Measurements from ENCODE around the gene TAS2R46.

TAS2R46 gene

DNA sequence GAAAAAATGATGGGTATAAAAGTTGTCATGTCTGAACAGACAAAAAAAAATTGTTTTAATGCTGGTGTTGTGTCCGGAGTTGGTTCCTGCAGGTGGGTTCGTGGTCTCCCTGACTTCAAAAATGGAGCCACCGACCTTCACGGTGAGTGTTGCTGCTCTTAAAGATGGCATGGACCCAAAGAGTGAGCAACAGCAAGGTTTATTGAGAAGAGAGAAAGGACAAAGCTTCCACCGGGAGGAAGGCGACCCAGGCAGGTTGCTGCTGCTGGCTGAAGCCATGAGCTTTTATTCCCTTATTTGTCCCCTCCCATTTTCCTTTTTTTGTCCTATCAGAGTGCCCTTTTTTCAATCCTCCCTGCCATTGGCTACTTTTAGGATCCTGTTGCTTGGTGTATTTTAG, 30.8 kb downstream of the TAS2R46 start, which contains the start of gene TAS2R31:
Gene TAS2R31 (minus strand): TSS at position 101 of the 400 bp plus-strand sequence. CDS start 72 bp downstream, at position 29.
- no peak for DNase-seq

DNA sequence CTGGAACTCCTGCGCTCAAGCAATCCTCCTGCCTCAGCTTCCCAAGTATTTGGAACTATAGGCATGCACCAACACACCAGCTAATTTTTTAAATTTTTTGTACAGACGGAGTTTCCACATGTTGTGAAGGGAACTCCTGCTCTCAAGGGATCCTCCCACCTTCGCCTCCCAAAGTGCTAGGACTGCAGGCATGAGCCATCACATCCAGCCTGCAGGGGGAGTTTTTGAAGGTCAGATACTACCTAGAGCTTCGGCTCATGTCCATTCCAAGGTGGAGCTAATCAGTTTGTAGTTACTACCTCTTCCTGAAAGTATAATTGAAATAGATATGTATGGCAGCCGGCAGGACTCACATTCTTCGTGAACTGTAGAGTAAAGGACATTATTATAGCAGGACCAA, 36.0 kb downstream of the TAS2R46 start:
- DNase-seq: no peak

DNA sequence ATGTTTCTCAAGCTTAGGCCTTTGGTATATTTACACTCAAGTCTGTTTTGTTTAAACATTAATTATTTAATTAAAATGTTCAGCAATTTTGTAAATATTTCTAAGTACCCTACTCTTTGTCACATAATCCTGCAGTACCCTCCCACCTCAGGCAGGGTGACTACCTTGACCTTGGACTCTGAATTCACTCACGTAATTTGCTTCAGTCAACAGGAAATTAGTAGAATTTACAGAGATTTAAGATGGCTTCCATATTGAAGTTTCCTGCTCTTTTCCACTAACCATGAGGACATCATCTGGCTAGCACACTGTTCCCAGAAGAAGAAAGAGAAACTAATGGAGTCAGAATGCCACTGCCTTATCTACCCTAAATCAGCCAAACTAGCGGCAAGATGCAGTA, 38.7 kb downstream of the TAS2R46 start:
- no peak for DNase-seq

DNA sequence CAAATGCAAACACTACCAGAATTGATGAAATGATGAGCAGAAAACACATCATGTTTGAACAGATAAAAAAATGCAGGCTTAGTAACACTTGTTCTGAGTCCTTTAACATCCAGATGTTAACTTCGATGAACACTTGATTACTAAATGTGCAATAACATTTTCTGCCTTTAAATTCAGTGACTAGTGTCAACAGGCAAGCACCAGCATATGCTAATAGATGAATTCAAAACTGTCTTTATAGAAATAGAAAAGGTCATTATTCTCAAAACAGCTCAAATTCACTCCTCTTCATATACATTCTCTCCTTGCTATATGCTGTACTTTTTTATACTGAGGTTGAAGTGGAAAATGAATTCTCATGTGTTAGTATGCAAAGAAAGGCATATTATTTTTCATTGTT, 39.6 kb downstream of the TAS2R46 start, which contains the start of gene TAS2R19:
Gene TAS2R19 (minus strand): TSS at position 101 of the 400 bp plus-strand sequence. CDS start 49 bp downstream, at position 52.
- no peak for DNase-seq

DNA sequence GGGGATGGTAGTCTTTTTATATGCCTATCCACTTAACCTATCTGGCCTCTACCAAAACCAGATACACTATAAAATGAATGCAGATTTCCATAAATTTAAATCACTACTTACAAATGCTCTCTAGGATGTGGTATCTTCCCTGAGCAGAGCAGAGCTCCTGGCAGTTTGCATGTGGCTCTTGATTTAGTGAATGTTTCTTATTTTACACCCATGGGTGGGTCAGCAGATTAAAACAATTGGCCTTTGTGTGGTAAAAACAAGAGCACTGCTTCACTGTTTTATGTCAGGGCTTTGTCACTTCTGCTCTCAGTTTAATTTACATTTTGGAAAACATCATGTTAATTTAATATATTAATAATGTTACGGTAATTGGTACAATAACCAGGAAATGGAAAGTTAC, 45.2 kb downstream of the TAS2R46 start:
- DNase-seq: no peak

DNA sequence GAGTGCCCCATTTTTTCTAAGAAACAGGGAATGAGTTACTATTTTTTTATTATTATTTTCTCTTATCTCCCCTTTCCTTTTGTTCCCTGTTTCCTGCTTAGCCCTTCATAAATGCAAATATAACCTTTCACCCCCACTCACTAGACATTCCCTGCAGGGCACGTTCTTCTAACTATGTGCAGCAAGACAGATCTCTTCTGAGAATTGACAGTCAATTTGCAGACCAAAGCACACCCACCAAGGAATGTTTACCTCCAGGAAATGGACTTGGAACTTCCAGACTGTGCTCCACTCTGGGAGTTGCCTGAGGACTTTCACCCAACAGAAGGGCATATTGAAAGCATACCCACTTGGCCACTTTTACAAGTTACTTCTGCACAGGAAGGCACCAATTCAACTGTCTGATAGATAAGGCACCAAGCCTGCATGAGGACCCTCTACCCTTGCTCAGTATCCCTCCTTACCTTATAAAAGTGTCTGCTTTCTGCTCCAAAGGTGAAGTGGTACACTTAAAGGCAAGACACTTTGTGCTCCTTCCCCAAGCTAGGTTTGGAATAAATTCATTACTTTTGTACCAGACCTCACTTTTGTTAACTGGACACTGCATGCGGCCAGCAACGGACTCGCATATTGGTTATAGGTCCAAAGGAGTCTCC, 46.2 kb downstream of the TAS2R46 start:
- no peak for DNase-seq

DNA sequence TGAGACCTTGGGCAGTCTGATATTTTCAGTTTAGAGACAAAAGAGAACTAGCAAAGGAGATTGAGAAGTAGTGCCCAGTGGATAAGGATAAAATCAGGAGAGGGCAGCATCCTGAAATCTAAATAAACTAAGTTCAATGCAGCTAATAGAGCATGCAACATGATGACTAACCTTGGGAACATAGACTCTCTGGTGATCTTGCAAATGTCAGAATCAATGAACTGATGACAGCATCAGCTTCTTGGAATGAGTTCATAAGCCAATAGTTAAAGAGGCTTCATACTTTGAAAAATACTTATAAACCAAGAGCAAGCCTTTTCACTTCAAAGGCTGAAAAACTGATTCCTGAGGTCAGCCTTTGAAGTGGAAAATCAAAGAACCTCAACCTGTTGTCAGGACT, 47.9 kb downstream of the TAS2R46 start:
- DNase-seq: no peak
